ENCODE data around the gene PTK7. TPM values are rescaled to one million over a fixed set of nuclear protein-coding genes. Genes with fewer than 3 reads are reported as not detected.

Gene PTK7
- total and polyA plus RNA-seq, 2 experiments from 2014 or later: 127 to 162 TPM

- no peaks in the 10 kb centered on the region for H3K9me3 ChIP-seq (ENCODE audit: low read depth)
- TF ChIP-seq CTCF (IDR thresholded peaks at IDR 0.05; ENCODE audit: poor library complexity) (no peak), EZH2 (IDR thresholded peaks at IDR 0.05; ENCODE audit: borderline replicate concordance) (no peak)
- no peak overlapping the region for H3K4me2 ChIP-seq
- H4K20me1 ChIP-seq (ENCODE audit: insufficient read depth, poor library complexity, severe bottlenecking): no peaks in the 10 kb centered on the region
- H2AFZ ChIP-seq: no peak overlapping the region
- no peak for DNase-seq (ENCODE audit: low spot score)
- no peaks in the 10 kb centered on the region for H3K4me1 ChIP-seq (ENCODE audit: insufficient read depth)
- no peaks in the 10 kb centered on the region for H3K9me2 ChIP-seq (replicated peaks; ENCODE audit: insufficient read depth)
- H3K27ac ChIP-seq: no peak overlapping the region
- H3K36me3 ChIP-seq (replicated peaks; ENCODE audit: insufficient read depth, low read depth): no peaks in the 10 kb centered on the region
- WGBS (ENCODE audit: low lambda C conversion rate, missing lambda C conversion rate): 95% methylated on average over 6 of the region's 6 CpGs
- H3K27me3 ChIP-seq: no peaks in the 10 kb centered on the region
- H3K4me3 ChIP-seq: no peak overlapping the region
- H3K79me2 ChIP-seq: no peaks in the 10 kb centered on the region
These were observed 123.8 kb downstream of the PTK7 start for GRCh38 chr6:43199912-43200311.

- H4K20me1 ChIP-seq (ENCODE audit: insufficient read depth, poor library complexity, severe bottlenecking): no peaks in the 10 kb centered on the region
- H3K27me3 ChIP-seq: no peaks in the 10 kb centered on the region
- no peak overlapping the region for H3K4me3 ChIP-seq
- no peak for DNase-seq (ENCODE audit: low spot score)
- no peak overlapping the region for H3K27ac ChIP-seq
- H2AFZ ChIP-seq: no peak overlapping the region
- H3K9me3 ChIP-seq (ENCODE audit: low read depth): no peaks in the 10 kb centered on the region
- no peak for TF ChIP-seq EZH2phosphoT487 (IDR thresholded peaks at IDR 0.05; ENCODE audit: low read depth, severe bottlenecking, unreplicated experiment)
- no peak for TF ChIP-seq EZH2 (IDR thresholded peaks at IDR 0.05; ENCODE audit: borderline replicate concordance)
- TF ChIP-seq CTCF (IDR thresholded peaks at IDR 0.05; ENCODE audit: poor library complexity): no peak
- H3K9me2 ChIP-seq (replicated peaks; ENCODE audit: insufficient read depth): no peaks in the 10 kb centered on the region
- H3K36me3 ChIP-seq (replicated peaks; ENCODE audit: insufficient read depth, low read depth): no peaks in the 10 kb centered on the region
- WGBS (ENCODE audit: low lambda C conversion rate, missing lambda C conversion rate): 94% methylated on average over 6 of the region's 6 CpGs
- H3K4me1 ChIP-seq (ENCODE audit: insufficient read depth): no peaks in the 10 kb centered on the region
- no peak overlapping the region for H3K4me2 ChIP-seq
- no peaks in the 10 kb centered on the region for H3K79me2 ChIP-seq
These were observed 124.4 kb downstream of the PTK7 start for GRCh38 chr6:43200541-43200940.

- Histone ChIP-seq H4K20me1 (ENCODE audit: insufficient read depth, poor library complexity, severe bottlenecking) (no peaks in the 10 kb centered on the region), H3K9me2 (replicated peaks; ENCODE audit: insufficient read depth) (no peaks in the 10 kb centered on the region), H3K9me3 (ENCODE audit: low read depth) (no peaks in the 10 kb centered on the region), H2AFZ (no peak overlapping the region), H3K4me1 (ENCODE audit: insufficient read depth) (no peaks in the 10 kb centered on the region), H3K27ac (no peak overlapping the region), H3K79me2 (no peaks in the 10 kb centered on the region), H3K27me3 (no peaks in the 10 kb centered on the region), H3K36me3 (replicated peaks; ENCODE audit: insufficient read depth, low read depth) (no peaks in the 10 kb centered on the region), H3K4me2 (no peak overlapping the region), H3K4me3 (no peak overlapping the region)
- WGBS (ENCODE audit: low lambda C conversion rate, missing lambda C conversion rate): 90% methylated on average over 5 of the region's 5 CpGs
- DNase-seq (ENCODE audit: low spot score): no peak
- TF ChIP-seq EZH2 (IDR thresholded peaks at IDR 0.05; ENCODE audit: borderline replicate concordance) (no peak), EZH2phosphoT487 (IDR thresholded peaks at IDR 0.05; ENCODE audit: low read depth, severe bottlenecking, unreplicated experiment) (no peak), CTCF (IDR thresholded peaks at IDR 0.05; ENCODE audit: poor library complexity) (no peak)
These were observed 126.3 kb downstream of the PTK7 start for GRCh38 chr6:43202451-43202850.

Measured in hepatocyte (in vitro differentiated cells).